SK-N-MC (cell line): ENCODE measurements around the gene CACNB2.

Experiments
- DNase-seq: peaks from one replicate; pipeline ENCODE4 v3.0.0-alpha.2; 2011; ENCODE audit warnings: low read depth, low spot score
- H3K27ac ChIP-seq: fragments of 200-600 bp; sonication (generic); 2 replicates; pipeline ENCODE4 v1.5.1; 2016; ENCODE audit warnings: mixed run types
- H3K36me3 ChIP-seq: fragments of 200-600 bp; sonication (generic); 2 replicates; pipeline ENCODE4 v1.6.1; 2017; ENCODE audit warnings: antibody characterized with exemption, low read length, mixed read lengths; ENCODE audit not compliant: insufficient read depth
- H3K4me3 ChIP-seq: fragments of 200-600 bp; sonication (generic); 2 replicates; pipeline ENCODE4 v1.5.1; 2016
- H3K9ac ChIP-seq: fragments of 200-600 bp; sonication (generic); 2 replicates; pipeline ENCODE4 v1.8.0; 2017; ENCODE audit warnings: mixed run types, mixed read lengths; ENCODE audit not compliant: insufficient read length
- H3K9me3 ChIP-seq: fragments of 200-600 bp; sonication (generic); 2 replicates; pipeline ENCODE4 v1.6.1; 2017; ENCODE audit warnings: low read depth, mild to moderate bottlenecking, antibody characterized with exemption, low read length, moderate library complexity, mixed read lengths
- EZH2 ChIP-seq: fragments of 200-600 bp; sonication (generic); IDR thresholded peaks from one replicate; pipeline ENCODE4 v1.6.1; 2017; ENCODE audit warnings: antibody characterized with exemption
- FOXP2 ChIP-seq: optimal IDR thresholded peaks from 2 replicates; pipeline ENCODE3; 2011; ENCODE audit warnings: mild to moderate bottlenecking, moderate library complexity; ENCODE audit not compliant: insufficient read depth; ENCODE audit errors: extremely low read length, control extremely low read depth
- POLR2AphosphoS5 ChIP-seq: IDR thresholded peaks from 2 replicates; pipeline ENCODE4 v1.6.1; 2012; ENCODE audit warnings: mild to moderate bottlenecking, low read depth, low read length, borderline replicate concordance

The CACNB2 gene

GRCh38 chr10:18368273-18368672, 228.0 kb downstream of the CACNB2 start:
- TF ChIP-seq EZH2 = no peak
- TF ChIP-seq FOXP2 = no peak
- TF ChIP-seq POLR2AphosphoS5 = no peak

GRCh38 chr10:18368682-18369081, 228.5 kb downstream of the CACNB2 start:
- no peak for DNase-seq

More at GRCh38 chr10:18368273-18368672, 228.0 kb downstream of the CACNB2 start:
- H3K27ac ChIP-seq = peak overlapping the region; percentile 72
- H3K9me3 ChIP-seq = no peaks in the 10 kb centered on the region
- H3K9ac ChIP-seq = peak overlapping the region; percentile 45
- no peaks in the 10 kb centered on the region for H3K36me3 ChIP-seq
- peak overlapping the region; percentile 40; the same call in 1 of the 2 replicates for H3K4me3 ChIP-seq
- no peak for DNase-seq

GRCh38 chr10:18369859-18370473, 229.7 kb downstream of the CACNB2 start:
- H3K9ac ChIP-seq = no peak overlapping the region
- H3K4me3 ChIP-seq = no peak overlapping the region
- H3K36me3 ChIP-seq = no peaks in the 10 kb centered on the region
- TF ChIP-seq EZH2 = no peak
- TF ChIP-seq FOXP2 = no peak
- TF ChIP-seq POLR2AphosphoS5 = no peak
- no peaks in the 10 kb centered on the region for H3K9me3 ChIP-seq
- H3K27ac ChIP-seq = no peak overlapping the region
- DNase-seq = no peak

More at GRCh38 chr10:18368682-18369081, 228.5 kb downstream of the CACNB2 start:
- peak overlapping the region; percentile 72 for H3K27ac ChIP-seq
- H3K9me3 ChIP-seq = no peaks in the 10 kb centered on the region
- no peak for TF ChIP-seq EZH2
- TF ChIP-seq POLR2AphosphoS5 = no peak
- no peak for TF ChIP-seq FOXP2
- peak overlapping the region; percentile 40; the same call in 1 of the 2 replicates for H3K4me3 ChIP-seq
- H3K36me3 ChIP-seq = no peaks in the 10 kb centered on the region
- H3K9ac ChIP-seq = peak overlapping the region; percentile 15

GRCh38 chr10:18376650-18377049, 236.4 kb downstream of the CACNB2 start:
- TF ChIP-seq EZH2 (no peak), POLR2AphosphoS5 (no peak), FOXP2 (no peak)
- Histone ChIP-seq H3K36me3 (no peaks in the 10 kb centered on the region), H3K4me3 (no peak overlapping the region), H3K9me3 (no peaks in the 10 kb centered on the region), H3K27ac (no peak overlapping the region), H3K9ac (no peak overlapping the region)
- no peak for DNase-seq

GRCh38 chr10:18377898-18378297, 237.7 kb downstream of the CACNB2 start:
- H3K27ac ChIP-seq = no peak overlapping the region
- no peak for TF ChIP-seq FOXP2
- TF ChIP-seq POLR2AphosphoS5 = no peak
- H3K4me3 ChIP-seq = no peak overlapping the region
- H3K36me3 ChIP-seq = no peaks in the 10 kb centered on the region
- H3K9me3 ChIP-seq = no peaks in the 10 kb centered on the region
- DNase-seq = no peak
- no peak overlapping the region for H3K9ac ChIP-seq

- no peak for TF ChIP-seq EZH2
- no peak for TF ChIP-seq POLR2AphosphoS5
- Histone ChIP-seq H3K27ac (no peak overlapping the region), H3K36me3 (no peaks in the 10 kb centered on the region), H3K9me3 (no peaks in the 10 kb centered on the region), H3K9ac (no peak overlapping the region), H3K4me3 (no peak overlapping the region)
- no peak for DNase-seq
Observed at GRCh38 chr10:18378766-18379165, 238.5 kb downstream of the CACNB2 start.

GRCh38 chr10:18381679-18382078, 241.5 kb downstream of the CACNB2 start:
- no peak overlapping the region for H3K4me3 ChIP-seq
- DNase-seq = no peak
- H3K36me3 ChIP-seq = no peaks in the 10 kb centered on the region
- TF ChIP-seq POLR2AphosphoS5 (no peak), EZH2 (no peak), FOXP2 (no peak)
- H3K9me3 ChIP-seq = no peaks in the 10 kb centered on the region
- H3K9ac ChIP-seq = no peak overlapping the region
- no peak overlapping the region for H3K27ac ChIP-seq

- Histone ChIP-seq H3K4me3 (no peak overlapping the region), H3K9ac (no peak overlapping the region), H3K27ac (no peak overlapping the region), H3K9me3 (no peaks in the 10 kb centered on the region), H3K36me3 (no peaks in the 10 kb centered on the region)
- DNase-seq = no peak
- TF ChIP-seq FOXP2 (no peak), POLR2AphosphoS5 (no peak), EZH2 (no peak)
Observed at GRCh38 chr10:18397906-18398305, 257.7 kb downstream of the CACNB2 start.

- Histone ChIP-seq H3K4me3 (no peak overlapping the region), H3K27ac (no peak overlapping the region), H3K9me3 (no peaks in the 10 kb centered on the region), H3K36me3 (no peaks in the 10 kb centered on the region), H3K9ac (no peak overlapping the region)
- TF ChIP-seq POLR2AphosphoS5 (no peak), FOXP2 (no peak), EZH2 (no peak)
- DNase-seq = no peak
Observed at GRCh38 chr10:18399158-18399557, 258.9 kb downstream of the CACNB2 start.
